Upper lobe of right lung (tissue), 1 donor: ENCODE measurements around the gene FANCL. TPM values are rescaled to one million over a fixed set of nuclear protein-coding genes. Genes with fewer than 3 reads are reported as not detected.

Experiments
- ATAC-seq: fragments of 200-7000 bp; cut with Tn5 transposase; one replicate; pipeline ENCODE4 v1.9.1; 2020; ENCODE audit warnings: mild to moderate bottlenecking, moderate library complexity
- DNase-seq: peaks from one replicate; pipeline ENCODE4 v3.0.0-alpha.2; 2020
- H3K27ac ChIP-seq: fragments of 200-600 bp; one replicate; pipeline ENCODE4 v1.8.0; 2022
- H3K27me3 ChIP-seq: fragments of 200-600 bp; one replicate; pipeline ENCODE4 v1.8.0; 2022; ENCODE audit warnings: mild to moderate bottlenecking
- H3K36me3 ChIP-seq: fragments of 200-600 bp; one replicate; pipeline ENCODE4 v1.8.0; 2022
- H3K4me1 ChIP-seq: fragments of 200-600 bp; one replicate; pipeline ENCODE4 v1.8.0; 2022
- H3K4me3 ChIP-seq: fragments of 200-600 bp; one replicate; pipeline ENCODE4 v1.8.0; 2022; ENCODE audit warnings: mild to moderate bottlenecking
- H3K9me3 ChIP-seq: fragments of 200-600 bp; one replicate; pipeline ENCODE4 v1.8.0; 2022
- intact Hi-C: fragments of 100-400 bp; cut with DNase I; formaldehyde crosslinking; loops from one replicate; pipeline ENCODE4 v1.11.0; 2022
- total RNA-seq: library from RNA; stranded (reverse); fragmentation: NEBNext Ultra II Directional; extraction: Animal tissue kit (Norgen Biotek cat#: 25700); gene quantifications from one replicate; pipeline ENCODE4 v1.2.1, GENCODE V29; 2021
- TF ChIP-seq, protein P1 (sequence below): fragments of 200-600 bp; IDR thresholded peaks from one replicate; pipeline ENCODE4 v1.8.0; 2022; ENCODE audit warnings: antibody characterized with exemption
- donor health status: DM: no; HTN: yes; CAD: no; lungs with severe emphysema.

FANCL gene
- total RNA-seq, 1 donor from 2014 or later, result 17.9 TPM

GRCh38 chr2:58237741-58238140 lies 3.4 kb downstream of the FANCL start:
- intact Hi-C loops, result no loop called here
- Histone ChIP-seq H3K27ac (no peak overlapping the region), H3K27me3 (no peaks in the 10 kb centered on the region), H3K9me3 (no peaks in the 10 kb centered on the region), H3K4me1 (peaks cover 9% of the 10 kb centered on the region), H3K4me3 (no peak overlapping the region), H3K36me3 (no peaks in the 10 kb centered on the region)
- no peak for DNase-seq
- no peak for ATAC-seq
- TF ChIP-seq, protein P1, sequence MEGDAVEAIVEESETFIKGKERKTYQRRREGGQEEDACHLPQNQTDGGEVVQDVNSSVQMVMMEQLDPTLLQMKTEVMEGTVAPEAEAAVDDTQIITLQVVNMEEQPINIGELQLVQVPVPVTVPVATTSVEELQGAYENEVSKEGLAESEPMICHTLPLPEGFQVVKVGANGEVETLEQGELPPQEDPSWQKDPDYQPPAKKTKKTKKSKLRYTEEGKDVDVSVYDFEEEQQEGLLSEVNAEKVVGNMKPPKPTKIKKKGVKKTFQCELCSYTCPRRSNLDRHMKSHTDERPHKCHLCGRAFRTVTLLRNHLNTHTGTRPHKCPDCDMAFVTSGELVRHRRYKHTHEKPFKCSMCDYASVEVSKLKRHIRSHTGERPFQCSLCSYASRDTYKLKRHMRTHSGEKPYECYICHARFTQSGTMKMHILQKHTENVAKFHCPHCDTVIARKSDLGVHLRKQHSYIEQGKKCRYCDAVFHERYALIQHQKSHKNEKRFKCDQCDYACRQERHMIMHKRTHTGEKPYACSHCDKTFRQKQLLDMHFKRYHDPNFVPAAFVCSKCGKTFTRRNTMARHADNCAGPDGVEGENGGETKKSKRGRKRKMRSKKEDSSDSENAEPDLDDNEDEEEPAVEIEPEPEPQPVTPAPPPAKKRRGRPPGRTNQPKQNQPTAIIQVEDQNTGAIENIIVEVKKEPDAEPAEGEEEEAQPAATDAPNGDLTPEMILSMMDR, result no peak

DNA sequence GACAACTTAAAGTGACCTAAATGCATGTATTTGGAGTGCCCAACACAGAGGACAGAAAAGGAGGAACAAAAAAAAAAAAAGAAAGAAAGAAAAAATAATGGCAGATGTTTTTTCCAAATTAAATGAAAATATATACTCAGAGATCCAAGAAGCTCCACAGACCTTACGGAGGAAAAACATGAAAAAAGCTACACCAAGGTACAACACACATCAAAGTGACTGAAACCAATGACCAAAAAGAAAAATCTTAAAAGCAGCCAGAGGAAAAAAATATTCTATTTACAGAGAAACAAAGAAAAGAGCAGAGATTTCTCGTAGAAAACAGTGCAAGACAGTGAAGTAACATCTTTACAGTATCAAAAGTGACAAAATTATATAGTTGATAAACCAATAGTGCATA lies 5.1 kb downstream of the FANCL start:
- intact Hi-C loops, result no loop called here
- Histone ChIP-seq H3K4me3 (no peak overlapping the region), H3K27me3 (no peaks in the 10 kb centered on the region), H3K36me3 (no peaks in the 10 kb centered on the region), H3K4me1 (peaks cover 9% of the 10 kb centered on the region), H3K27ac (no peak overlapping the region), H3K9me3 (no peaks in the 10 kb centered on the region)
- ATAC-seq (no peak), DNase-seq (no peak)
- TF ChIP-seq, protein P1, result no peak

GRCh38 chr2:58235170-58235569 lies 6.0 kb downstream of the FANCL start:
- intact Hi-C loops, result no loop called here
- no peak for ATAC-seq

DNA sequence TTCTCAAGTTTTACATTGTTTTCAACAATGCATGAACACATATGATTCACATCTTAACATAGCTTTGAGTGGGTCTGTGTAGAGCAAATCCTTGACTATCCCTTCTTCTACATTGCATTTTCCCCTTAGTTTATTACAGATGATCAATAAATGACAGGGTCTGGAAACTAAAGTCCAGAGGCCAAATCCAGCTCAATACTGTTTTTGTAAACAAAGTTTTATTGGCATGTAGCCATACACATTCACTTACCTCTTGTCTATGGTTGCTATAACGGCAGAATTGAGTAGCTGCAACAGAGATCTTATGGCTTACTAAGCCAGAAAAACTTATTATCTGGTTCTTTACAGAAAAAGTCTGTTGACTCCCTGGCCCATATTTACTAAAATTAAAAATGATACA lies 12.8 kb downstream of the FANCL start:
- intact Hi-C loops, result no loop called here
- no peak for ATAC-seq

More at GRCh38 chr2:58235170-58235569, 6.0 kb downstream of the FANCL start:
- no peaks in the 10 kb centered on the region for H3K9me3 ChIP-seq
- H3K27me3 ChIP-seq, result no peaks in the 10 kb centered on the region
- H3K36me3 ChIP-seq, result no peaks in the 10 kb centered on the region
- peaks cover 4% of the 10 kb centered on the region for H3K4me1 ChIP-seq
- DNase-seq, result no peak
- no peak overlapping the region for H3K27ac ChIP-seq
- TF ChIP-seq, protein P1, result no peak
- no peak overlapping the region for H3K4me3 ChIP-seq

DNA sequence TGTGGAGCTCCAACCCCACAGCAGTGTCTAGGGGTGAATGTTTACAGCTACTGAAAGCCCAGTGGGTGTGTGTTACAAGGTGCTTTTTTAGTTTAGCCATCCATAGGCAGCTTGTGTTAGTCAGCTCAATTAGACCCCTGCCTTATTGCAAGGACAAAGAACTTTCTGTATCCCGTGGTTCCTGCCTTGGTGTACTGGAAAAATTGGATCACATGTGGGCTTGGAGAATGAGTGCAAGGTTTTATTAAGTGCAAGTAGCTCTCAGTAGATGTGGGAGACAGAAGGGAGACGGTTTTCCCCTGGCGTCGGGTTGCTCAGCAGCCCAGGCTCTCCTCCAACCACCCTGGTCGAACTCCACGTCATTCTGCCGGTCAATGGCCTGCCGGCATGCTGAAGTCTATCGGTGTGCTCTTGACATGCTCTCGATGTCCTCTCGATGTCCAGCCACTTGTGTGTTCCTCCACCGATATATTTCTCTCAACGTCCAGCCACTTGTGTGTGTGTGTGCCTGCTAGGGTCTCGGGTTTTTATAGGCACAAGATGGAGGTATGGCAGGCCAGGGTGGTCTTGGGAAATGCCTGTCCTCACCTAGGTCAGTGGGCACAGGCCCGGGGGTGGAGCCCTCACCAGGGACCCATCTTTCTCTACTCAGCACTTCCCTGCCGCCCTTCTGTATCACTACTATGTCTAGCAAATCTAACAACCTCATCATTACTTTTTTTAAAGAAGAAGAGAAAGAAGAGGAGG lies 13.8 kb downstream of the FANCL start:
- DNase-seq, result peak; percentile 27
- no peaks in the 10 kb centered on the region for H3K9me3 ChIP-seq
- intact Hi-C loops, result no loop called here

More for the DNA sequence above, 12.8 kb downstream of the FANCL start:
- Histone ChIP-seq H3K27me3 (no peaks in the 10 kb centered on the region), H3K27ac (no peak overlapping the region), H3K36me3 (peaks cover 7% of the 10 kb centered on the region), H3K4me3 (no peak overlapping the region), H3K9me3 (no peaks in the 10 kb centered on the region), H3K4me1 (no peaks in the 10 kb centered on the region)
- DNase-seq, result no peak
- TF ChIP-seq, protein P1, result no peak

More for the DNA sequence above, 13.8 kb downstream of the FANCL start:
- H3K27me3 ChIP-seq, result no peaks in the 10 kb centered on the region
- no peak overlapping the region for H3K27ac ChIP-seq
- H3K4me1 ChIP-seq, result no peaks in the 10 kb centered on the region
- H3K4me3 ChIP-seq, result no peak overlapping the region
- TF ChIP-seq, protein P1, result no peak
- H3K36me3 ChIP-seq, result peaks cover 7% of the 10 kb centered on the region
- no peak for ATAC-seq
